ENCODE measurements around the gene TYMS.
A peak's percentile ranks its signal among the peaks of the same experiment; 100 is the strongest.

TYMS gene

GRCh38 chr18:657311-658000 is at the start of gene TYMS:
TYMS (plus strand) TSS chr18:657653; CDS start chr18:657743, 90 bp downstream.
- peak; percentile 54 for DNase-seq

- no peak for DNase-seq
Observed at GRCh38 chr18:607930-608329, 49.5 kb upstream of the TYMS start.

GRCh38 chr18:610214-610928 is 47.1 kb upstream of the TYMS start:
- DNase-seq = no peak

- DNase-seq = no peak
Observed at GRCh38 chr18:612156-612555, 45.3 kb upstream of the TYMS start.

- no peak for DNase-seq
Observed at GRCh38 chr18:614193-614592, 43.3 kb upstream of the TYMS start.

- no peak for DNase-seq
Observed at GRCh38 chr18:615092-615521, 42.3 kb upstream of the TYMS start.

GRCh38 chr18:615773-616172 is 41.7 kb upstream of the TYMS start:
- no peak for DNase-seq

GRCh38 chr18:616380-616995 is 41.0 kb upstream of the TYMS start:
- DNase-seq = peak; percentile 55

- DNase-seq = no peak
Observed at GRCh38 chr18:617970-618504, 39.4 kb upstream of the TYMS start.

GRCh38 chr18:618618-619017 is 38.8 kb upstream of the TYMS start:
- DNase-seq = no peak

GRCh38 chr18:621291-622043 is 36.0 kb upstream of the TYMS start:
- peak; percentile 48 for DNase-seq

GRCh38 chr18:622289-622688 is 35.2 kb upstream of the TYMS start:
- DNase-seq = no peak

GRCh38 chr18:623761-624620 is 33.5 kb upstream of the TYMS start:
- DNase-seq = peak; percentile 62

- no peak for DNase-seq
Observed at GRCh38 chr18:627231-627630, 30.2 kb upstream of the TYMS start.

GRCh38 chr18:629269-630150 is 27.9 kb upstream of the TYMS start:
- no peak for DNase-seq

- no peak for DNase-seq
Observed at GRCh38 chr18:631560-631959, 25.9 kb upstream of the TYMS start.

- DNase-seq = peak; percentile 59
Observed at GRCh38 chr18:634551-635045, 22.9 kb upstream of the TYMS start.

GRCh38 chr18:635171-635570 is 22.3 kb upstream of the TYMS start:
- DNase-seq = no peak

- no peak for DNase-seq
Observed at GRCh38 chr18:641224-641623, 16.2 kb upstream of the TYMS start.

GRCh38 chr18:644395-645004 is 13.0 kb upstream of the TYMS start:
- DNase-seq = no peak

All from EL (cell line).